OCI-LY1 (cell line): ENCODE data around the gene SLC39A11.

Experiments used
- H2AFZ ChIP-seq: fragments of 200-600 bp; sonication (generic), shearing (Covaris generic); 2 replicates; pipeline ENCODE4 v1.6.0; 2014; ENCODE audit warnings: antibody characterized with exemption, mild to moderate bottlenecking, low read length
- H3F3A ChIP-seq: fragments of 200-600 bp; sonication (generic), shearing (Covaris generic); 2 replicates; pipeline ENCODE4 v1.6.0; 2014; ENCODE audit warnings: mild to moderate bottlenecking, antibody characterized with exemption, low read length, moderate library complexity; ENCODE audit not compliant: insufficient read depth
- H3K27ac ChIP-seq: fragments of 200-600 bp; sonication (generic); 2 replicates; pipeline ENCODE4 v1.5.1; 2014; ENCODE audit warnings: low read length, mixed run types, mild to moderate bottlenecking, low read depth; ENCODE audit not compliant: poor library complexity, severe bottlenecking
- H3K27me3 ChIP-seq: fragments of 200-600 bp; sonication (generic); 2 replicates; pipeline ENCODE4 v1.6.0; 2014; ENCODE audit warnings: antibody characterized with exemption, mild to moderate bottlenecking, low read length, moderate library complexity; ENCODE audit not compliant: insufficient read depth
- H3K36me3 ChIP-seq: fragments of 200-600 bp; sonication (generic); 2 replicates; pipeline ENCODE4 v1.6.1; 2014; ENCODE audit warnings: mild to moderate bottlenecking, antibody characterized with exemption, low read length, moderate library complexity, mixed read lengths; ENCODE audit not compliant: insufficient read depth
- H3K4me1 ChIP-seq: fragments of 200-600 bp; sonication (generic); 2 replicates; pipeline ENCODE4 v1.5.1; 2014; ENCODE audit warnings: mild to moderate bottlenecking, low read length, moderate library complexity; ENCODE audit not compliant: insufficient read depth, severe bottlenecking
- H3K4me2 ChIP-seq: fragments of 200-600 bp; sonication (generic), shearing (Covaris generic); 2 replicates; pipeline ENCODE4 v1.6.1; 2014; ENCODE audit warnings: low read length
- H3K4me3 ChIP-seq: fragments of 200-600 bp; sonication (generic); 2 replicates; pipeline ENCODE4 v1.5.1; 2014; ENCODE audit warnings: low read length, low read depth, mild to moderate bottlenecking, mixed read lengths; ENCODE audit not compliant: poor library complexity, severe bottlenecking
- H3K79me2 ChIP-seq: fragments of 200-600 bp; shearing (Covaris generic); 2 replicates; pipeline ENCODE4 v1.6.1; 2016; ENCODE audit warnings: mixed run types, low read length, mixed read lengths; ENCODE audit not compliant: insufficient read depth
- H3K9ac ChIP-seq: fragments of 200-600 bp; sonication (generic), shearing (Covaris generic); 2 replicates; pipeline ENCODE4 v1.6.1; 2014; ENCODE audit warnings: mild to moderate bottlenecking, low read length, mixed read lengths
- H3K9me2 ChIP-seq: fragments of 200-600 bp; sonication (generic), shearing (Covaris generic); 2 replicates; pipeline ENCODE4 v1.6.1; 2014; ENCODE audit warnings: low read depth, mild to moderate bottlenecking, low read length, mixed read lengths
- H3K9me3 ChIP-seq: fragments of 200-600 bp; shearing (Covaris generic); 2 replicates; pipeline ENCODE4 v1.6.1; 2014; ENCODE audit warnings: low read length, mixed read lengths
- H4K20me1 ChIP-seq: fragments of 200-600 bp; sonication (generic), shearing (Covaris generic); 2 replicates; pipeline ENCODE4 v1.6.0; 2016; ENCODE audit warnings: mild to moderate bottlenecking, low read length; ENCODE audit not compliant: insufficient read depth
- EZH2 ChIP-seq: fragments of 200-600 bp; sonication (generic), shearing (Covaris generic); IDR thresholded peaks from 2 replicates; pipeline ENCODE4 v1.8.0; 2017; ENCODE audit warnings: borderline replicate concordance, mixed run types, mild to moderate bottlenecking, antibody characterized with exemption, low read length, moderate library complexity, mixed read lengths
- TF ChIP-seq, protein P1 (sequence below): fragments of 200-600 bp; sonication (generic), shearing (Covaris generic); IDR thresholded peaks from 2 replicates; pipeline ENCODE4 v1.5.1; 2017; ENCODE audit warnings: mild to moderate bottlenecking, antibody characterized with exemption, low read length, moderate library complexity, mixed read lengths

SLC39A11 gene

DNA sequence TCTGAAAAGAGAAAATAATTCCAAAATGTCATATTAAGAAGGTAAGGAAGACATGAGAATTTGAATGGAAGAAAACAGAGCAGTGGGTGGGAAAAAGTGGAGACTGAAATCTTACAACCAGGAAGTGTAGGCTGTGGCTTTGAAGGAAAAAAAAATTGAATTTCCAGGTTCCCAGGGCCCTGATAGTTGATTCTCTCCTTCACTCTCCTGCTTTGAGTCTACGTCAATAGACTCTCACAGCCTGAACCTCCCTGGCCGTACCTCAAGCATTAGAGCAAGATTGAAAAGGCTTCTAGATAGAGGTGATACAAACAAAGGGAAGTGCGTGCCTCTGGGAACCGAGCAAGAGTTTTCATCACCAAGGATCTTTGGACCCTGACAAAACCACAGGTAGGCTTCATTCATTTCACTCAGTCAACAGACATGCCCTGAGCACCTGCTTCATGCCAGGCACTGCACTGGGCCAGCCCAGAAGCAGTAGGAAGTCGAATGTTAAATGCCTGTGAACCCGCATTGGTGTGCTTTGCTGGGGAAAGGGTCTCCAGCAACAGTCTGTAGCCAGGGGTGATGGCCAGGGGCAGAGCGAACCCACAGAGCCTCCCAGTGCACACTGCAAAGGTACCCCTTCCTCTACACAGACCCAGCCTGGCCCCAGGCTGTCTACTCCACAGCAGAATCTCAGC, 163.9 kb downstream of the SLC39A11 start:
- Histone ChIP-seq H3F3A (no peaks in the 10 kb centered on the region), H3K79me2 (no peaks in the 10 kb centered on the region)

GRCh38 chr17:72927760-72928159, 164.7 kb downstream of the SLC39A11 start:
- H3K79me2 ChIP-seq = no peaks in the 10 kb centered on the region
- TF ChIP-seq, protein P1, sequence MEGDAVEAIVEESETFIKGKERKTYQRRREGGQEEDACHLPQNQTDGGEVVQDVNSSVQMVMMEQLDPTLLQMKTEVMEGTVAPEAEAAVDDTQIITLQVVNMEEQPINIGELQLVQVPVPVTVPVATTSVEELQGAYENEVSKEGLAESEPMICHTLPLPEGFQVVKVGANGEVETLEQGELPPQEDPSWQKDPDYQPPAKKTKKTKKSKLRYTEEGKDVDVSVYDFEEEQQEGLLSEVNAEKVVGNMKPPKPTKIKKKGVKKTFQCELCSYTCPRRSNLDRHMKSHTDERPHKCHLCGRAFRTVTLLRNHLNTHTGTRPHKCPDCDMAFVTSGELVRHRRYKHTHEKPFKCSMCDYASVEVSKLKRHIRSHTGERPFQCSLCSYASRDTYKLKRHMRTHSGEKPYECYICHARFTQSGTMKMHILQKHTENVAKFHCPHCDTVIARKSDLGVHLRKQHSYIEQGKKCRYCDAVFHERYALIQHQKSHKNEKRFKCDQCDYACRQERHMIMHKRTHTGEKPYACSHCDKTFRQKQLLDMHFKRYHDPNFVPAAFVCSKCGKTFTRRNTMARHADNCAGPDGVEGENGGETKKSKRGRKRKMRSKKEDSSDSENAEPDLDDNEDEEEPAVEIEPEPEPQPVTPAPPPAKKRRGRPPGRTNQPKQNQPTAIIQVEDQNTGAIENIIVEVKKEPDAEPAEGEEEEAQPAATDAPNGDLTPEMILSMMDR = no peak
- TF ChIP-seq EZH2 = no peak
- H3K9me2 ChIP-seq = no peaks in the 10 kb centered on the region
- H3K27ac ChIP-seq = no peak overlapping the region
- H3F3A ChIP-seq = no peaks in the 10 kb centered on the region
- no peaks in the 10 kb centered on the region for H3K27me3 ChIP-seq
- H4K20me1 ChIP-seq = no peaks in the 10 kb centered on the region
- peaks cover 14% of the 10 kb centered on the region for H3K4me1 ChIP-seq
- no peaks in the 10 kb centered on the region for H3K9me3 ChIP-seq
- H3K36me3 ChIP-seq = no peaks in the 10 kb centered on the region
- H3K9ac ChIP-seq = no peak overlapping the region
- no peak overlapping the region for H3K4me3 ChIP-seq
- H3K4me2 ChIP-seq = no peak overlapping the region
- no peak overlapping the region for H2AFZ ChIP-seq

More for the DNA sequence above, 163.9 kb downstream of the SLC39A11 start:
- Histone ChIP-seq H3K27ac (no peak overlapping the region), H4K20me1 (no peaks in the 10 kb centered on the region), H3K27me3 (no peaks in the 10 kb centered on the region), H3K4me1 (peaks cover 14% of the 10 kb centered on the region), H3K9ac (no peak overlapping the region), H2AFZ (no peak overlapping the region), H3K4me2 (no peak overlapping the region), H3K9me2 (no peaks in the 10 kb centered on the region), H3K9me3 (no peaks in the 10 kb centered on the region), H3K36me3 (no peaks in the 10 kb centered on the region), H3K4me3 (no peak overlapping the region)
- TF ChIP-seq, protein P1 = no peak
- no peak for TF ChIP-seq EZH2

- no peaks in the 10 kb centered on the region for H3K9me2 ChIP-seq
- no peak overlapping the region for H3K4me2 ChIP-seq
- no peaks in the 10 kb centered on the region for H3K36me3 ChIP-seq
- no peaks in the 10 kb centered on the region for H3F3A ChIP-seq
- no peak overlapping the region for H3K27ac ChIP-seq
- H3K4me3 ChIP-seq = no peak overlapping the region
- no peaks in the 10 kb centered on the region for H3K79me2 ChIP-seq
- H3K9ac ChIP-seq = no peak overlapping the region
- H3K9me3 ChIP-seq = no peaks in the 10 kb centered on the region
- TF ChIP-seq, protein P1 = no peak
- no peak for TF ChIP-seq EZH2
- H4K20me1 ChIP-seq = no peaks in the 10 kb centered on the region
- H2AFZ ChIP-seq = no peak overlapping the region
- peaks cover 14% of the 10 kb centered on the region for H3K4me1 ChIP-seq
- H3K27me3 ChIP-seq = no peaks in the 10 kb centered on the region
Observed at GRCh38 chr17:72927146-72927545, 165.3 kb downstream of the SLC39A11 start.
